ENCODE data around the gene ZNF679.

DNA sequence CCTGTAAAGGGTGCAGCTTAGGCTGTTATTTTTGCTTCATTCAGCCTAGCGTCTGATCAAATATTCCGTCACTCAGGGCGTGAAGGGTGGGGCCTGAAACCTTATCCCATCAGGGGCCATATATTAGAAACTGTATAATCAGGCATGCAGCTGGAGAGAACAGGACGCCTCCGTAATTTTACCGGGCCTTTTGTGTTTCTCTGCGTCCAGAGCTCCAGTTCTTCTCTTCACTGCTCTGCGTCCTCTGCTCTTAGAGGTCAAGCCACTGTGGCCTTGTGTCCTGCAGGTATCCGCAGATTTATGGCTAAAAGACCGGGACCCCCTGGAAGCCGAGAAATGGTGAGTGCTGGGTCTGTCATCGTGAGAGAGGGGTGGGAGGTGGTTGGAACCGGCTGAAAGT, 21.4 kb upstream of the ZNF679 start, which contains the start of gene ZNF735:
- TF ChIP-seq, protein P1, sequence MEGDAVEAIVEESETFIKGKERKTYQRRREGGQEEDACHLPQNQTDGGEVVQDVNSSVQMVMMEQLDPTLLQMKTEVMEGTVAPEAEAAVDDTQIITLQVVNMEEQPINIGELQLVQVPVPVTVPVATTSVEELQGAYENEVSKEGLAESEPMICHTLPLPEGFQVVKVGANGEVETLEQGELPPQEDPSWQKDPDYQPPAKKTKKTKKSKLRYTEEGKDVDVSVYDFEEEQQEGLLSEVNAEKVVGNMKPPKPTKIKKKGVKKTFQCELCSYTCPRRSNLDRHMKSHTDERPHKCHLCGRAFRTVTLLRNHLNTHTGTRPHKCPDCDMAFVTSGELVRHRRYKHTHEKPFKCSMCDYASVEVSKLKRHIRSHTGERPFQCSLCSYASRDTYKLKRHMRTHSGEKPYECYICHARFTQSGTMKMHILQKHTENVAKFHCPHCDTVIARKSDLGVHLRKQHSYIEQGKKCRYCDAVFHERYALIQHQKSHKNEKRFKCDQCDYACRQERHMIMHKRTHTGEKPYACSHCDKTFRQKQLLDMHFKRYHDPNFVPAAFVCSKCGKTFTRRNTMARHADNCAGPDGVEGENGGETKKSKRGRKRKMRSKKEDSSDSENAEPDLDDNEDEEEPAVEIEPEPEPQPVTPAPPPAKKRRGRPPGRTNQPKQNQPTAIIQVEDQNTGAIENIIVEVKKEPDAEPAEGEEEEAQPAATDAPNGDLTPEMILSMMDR (conservative IDR thresholded peaks at IDR 0.05), result no peak
- TF ChIP-seq EZH2 (IDR thresholded peaks at IDR 0.05; ENCODE audit: low read depth), result no peak

All from PC-9 (cell line).